HG03565 (cell line): ENCODE measurements around the gene INIP.

ENCODE experiments used
- ATAC-seq: cut with Tn5 transposase; IDR thresholded peaks from one replicate; pipeline ENCODE4 v1.9.1; 2021; ENCODE audit warnings: mild to moderate bottlenecking, moderate library complexity; ENCODE audit not compliant: unreplicated experiment

INIP gene

GRCh38 chr9:112717661-112718331 is at the start of gene INIP:
Gene INIP (minus strand): TSS chr9:112718117. CDS start chr9:112716485, 1,632 bp downstream.
- ATAC-seq = peak; percentile 84

GRCh38 chr9:112765281-112765680 is 47.4 kb upstream of the INIP start:
- no peak for ATAC-seq

DNA sequence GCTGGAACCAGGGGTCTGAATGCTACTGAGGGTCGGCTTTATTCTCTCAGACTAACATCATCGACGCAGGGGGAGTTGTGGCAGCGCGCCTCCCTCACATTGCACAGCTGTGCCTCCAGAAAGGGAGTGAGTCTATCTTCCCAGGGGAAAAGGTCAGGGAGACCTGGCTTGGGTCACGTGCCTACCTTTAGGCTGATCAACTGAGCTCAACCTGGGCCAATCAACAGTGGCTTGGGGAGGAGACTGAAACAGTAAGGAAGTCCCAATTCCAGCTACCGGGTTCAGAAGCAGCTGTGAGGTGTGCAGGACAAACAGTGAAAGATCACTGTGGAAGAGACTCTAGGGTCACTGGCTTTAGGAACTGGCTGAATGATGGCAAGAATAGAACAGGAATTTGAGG is 46.9 kb upstream of the INIP start:
- no peak for ATAC-seq

- ATAC-seq = no peak
Observed at GRCh38 chr9:112764344-112764743, 46.4 kb upstream of the INIP start.

GRCh38 chr9:112762726-112763518 is 45.0 kb upstream of the INIP start:
- no peak for ATAC-seq

- ATAC-seq = no peak
Observed at GRCh38 chr9:112761912-112762655, 44.2 kb upstream of the INIP start.

DNA sequence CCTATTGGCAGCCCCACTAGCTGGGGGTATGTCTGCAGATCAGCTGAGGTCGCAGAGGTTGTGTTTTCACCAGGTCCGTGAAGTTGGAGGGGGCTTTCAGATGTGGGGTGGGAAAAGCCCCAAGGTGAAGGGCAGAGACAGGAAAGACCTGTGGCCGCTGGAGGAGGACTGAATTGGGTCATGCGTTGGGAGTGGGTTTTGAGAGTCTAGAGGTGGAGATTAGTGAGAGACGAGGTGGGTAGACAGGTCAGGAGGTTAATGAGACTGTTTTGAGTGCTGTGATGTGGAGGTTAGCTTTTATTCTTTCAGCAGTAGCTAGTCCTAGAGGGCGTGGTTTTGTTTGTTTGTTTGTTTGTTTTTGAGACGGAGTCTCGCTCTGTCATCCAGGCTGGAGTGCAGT is 42.9 kb upstream of the INIP start:
- no peak for ATAC-seq

DNA sequence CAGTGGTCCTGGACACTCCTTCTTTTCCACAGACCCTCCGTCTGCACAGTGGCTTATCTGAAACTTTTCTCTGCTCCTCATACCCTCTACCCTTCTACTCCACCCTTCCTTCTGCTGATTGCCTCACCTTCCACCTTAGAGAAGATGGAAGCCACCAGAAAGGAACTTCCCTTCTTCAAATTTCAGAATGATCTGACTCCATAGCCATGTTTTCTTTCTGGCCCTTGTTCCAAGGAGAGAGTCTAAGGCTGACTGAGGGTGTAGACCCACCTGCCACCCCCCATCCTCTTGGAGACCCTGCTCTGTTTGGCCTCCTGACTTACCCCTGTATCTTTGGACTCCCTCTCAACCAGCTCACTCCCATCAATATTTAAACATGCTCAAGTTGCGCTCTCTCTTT is 40.0 kb upstream of the INIP start:
- ATAC-seq = no peak

DNA sequence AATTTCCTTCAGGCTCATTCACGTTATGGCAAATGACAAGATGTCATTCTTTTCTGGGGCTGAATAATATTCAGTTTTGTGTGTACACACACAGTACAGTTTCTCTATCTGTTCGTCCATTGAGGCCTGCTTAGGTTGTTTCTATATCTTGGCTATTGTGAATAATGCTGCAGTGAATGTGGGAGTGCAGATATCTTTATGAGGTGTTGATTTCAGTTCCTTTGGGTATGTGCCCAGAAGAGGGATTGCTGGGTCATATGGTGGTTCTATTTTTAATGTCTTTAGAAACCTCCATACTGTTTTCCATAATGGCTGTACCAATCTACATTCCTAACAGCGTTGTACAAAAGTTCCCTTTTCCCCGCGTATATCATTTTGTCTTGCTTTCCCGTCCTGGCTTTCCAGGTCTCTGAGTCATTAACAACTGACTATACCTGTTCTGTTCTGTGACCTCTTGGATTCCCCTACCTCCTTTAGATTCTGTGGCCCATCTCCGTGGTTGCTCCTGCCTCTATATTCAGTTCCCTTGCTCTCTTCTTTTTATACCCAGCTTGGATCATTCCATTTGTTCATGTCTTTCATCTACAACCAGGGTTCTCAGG is 39.5 kb upstream of the INIP start:
- no peak for ATAC-seq

DNA sequence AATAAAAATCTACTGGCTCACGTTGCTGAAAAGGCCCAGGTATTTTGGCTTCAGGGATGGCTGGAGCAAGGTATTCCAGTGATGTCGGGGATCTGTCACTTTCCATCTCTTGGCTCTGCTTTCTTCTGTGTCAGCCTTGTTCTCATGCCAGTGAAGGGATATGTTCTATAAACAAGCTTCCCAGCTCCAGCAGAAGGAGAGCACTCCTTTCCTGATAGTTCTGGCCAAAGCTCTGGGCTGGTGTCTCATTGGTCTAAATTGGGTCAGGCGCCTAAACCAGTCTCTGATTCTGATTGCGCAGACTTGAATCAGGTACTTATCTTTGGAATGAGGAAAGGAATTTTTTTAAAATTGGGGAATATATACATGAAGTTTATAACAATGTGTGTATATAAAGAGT is 37.8 kb upstream of the INIP start:
- ATAC-seq = no peak

GRCh38 chr9:112755016-112755427 is 37.1 kb upstream of the INIP start:
- ATAC-seq = no peak

- ATAC-seq = no peak
Observed at GRCh38 chr9:112754578-112754977, 36.7 kb upstream of the INIP start.

- no peak for ATAC-seq
Observed at GRCh38 chr9:112753725-112754124, 35.8 kb upstream of the INIP start.

- ATAC-seq = no peak
Observed at GRCh38 chr9:112752334-112753125, 34.6 kb upstream of the INIP start.

DNA sequence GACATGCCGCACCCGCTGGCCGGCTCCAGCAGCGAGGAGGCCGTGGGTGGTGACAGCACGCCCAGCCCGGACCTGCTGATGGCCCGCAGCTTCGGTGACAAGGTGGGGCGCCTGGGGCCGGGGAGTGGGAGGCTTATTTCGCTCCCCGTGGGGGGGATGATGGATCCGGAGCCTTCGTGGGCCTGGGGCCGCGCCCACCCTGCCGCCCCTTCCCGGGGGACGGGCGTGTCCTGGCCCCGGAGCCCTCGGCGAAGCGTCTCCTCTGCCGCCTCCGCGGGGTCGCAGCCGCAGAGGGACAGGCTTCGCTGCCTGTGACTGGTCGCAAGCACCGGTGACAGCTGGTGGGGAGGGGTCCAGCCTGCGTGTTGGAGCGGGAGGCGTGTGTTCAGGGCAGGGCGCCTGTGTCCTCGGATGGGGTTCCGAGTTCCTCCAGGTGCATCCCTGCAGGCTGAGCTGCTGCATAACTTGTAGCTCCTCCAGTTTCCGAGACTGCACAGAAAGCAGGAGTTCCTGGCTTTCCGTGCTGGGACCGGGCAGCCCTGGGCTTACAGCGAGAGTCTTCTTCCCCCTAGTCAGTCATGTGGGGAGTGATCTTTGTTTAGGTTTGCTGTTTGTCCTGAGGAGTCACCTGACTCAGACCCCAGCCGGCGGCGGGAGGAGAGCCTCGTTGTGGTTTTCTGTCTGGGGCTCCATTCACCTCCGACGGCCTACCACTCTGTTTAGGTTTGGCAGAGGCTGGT is 33.3 kb upstream of the INIP start:
- peak; percentile 28 for ATAC-seq

GRCh38 chr9:112750764-112751055 is 32.8 kb upstream of the INIP start:
- no peak for ATAC-seq

GRCh38 chr9:112750016-112750763 is 32.3 kb upstream of the INIP start, which contains the start of gene SNX30:
Gene SNX30 (plus strand): TSS chr9:112750760. CDS start chr9:112751002, 242 bp downstream.
- peak; percentile 67 for ATAC-seq

GRCh38 chr9:112747094-112747493 is 29.2 kb upstream of the INIP start:
- ATAC-seq = no peak

- no peak for ATAC-seq
Observed at GRCh38 chr9:112744177-112744576, 26.3 kb upstream of the INIP start.
